Measurements from ENCODE around the gene SLMAP. TPM values are rescaled to one million over a fixed set of nuclear protein-coding genes. Genes with fewer than 3 reads are reported as not detected.

SLMAP gene
- total RNA-seq, 1 donor from 2014 or later = 108 TPM

- H3K36me3 Mint-ChIP-seq = peaks cover 44% of the 10 kb centered on the region
- DNase-seq (ENCODE audit: low spot score in 2 of 2, unreplicated experiment in 2 of 2) = no peak
- no peak for TF ChIP-seq CTCF (IDR thresholded peaks at IDR 0.05; ENCODE audit: unreplicated experiment)
- no peak overlapping the region for H3K4me3 Mint-ChIP-seq
- H3K9me3 Mint-ChIP-seq = no peaks in the 10 kb centered on the region
- no peaks in the 10 kb centered on the region for H3K27me3 Mint-ChIP-seq (ENCODE audit: low read depth)
- peaks cover 24% of the 10 kb centered on the region for H3K4me1 Mint-ChIP-seq
- H3K27ac Mint-ChIP-seq = no peak overlapping the region
Observed at GRCh38 chr3:57918123-57918837, 162.2 kb downstream of the SLMAP start.

GRCh38 chr3:57919987-57920386 is 163.9 kb downstream of the SLMAP start:
- Mint-ChIP-seq H3K27ac (peak overlapping the region; percentile 64), H3K27me3 (ENCODE audit: low read depth) (no peaks in the 10 kb centered on the region), H3K4me1 (peaks cover 24% of the 10 kb centered on the region), H3K4me3 (no peak overlapping the region), H3K36me3 (peaks cover 40% of the 10 kb centered on the region), H3K9me3 (no peaks in the 10 kb centered on the region)
- no peak for DNase-seq (ENCODE audit: low spot score in 2 of 2, unreplicated experiment in 2 of 2)
- no peak for TF ChIP-seq CTCF (IDR thresholded peaks at IDR 0.05; ENCODE audit: unreplicated experiment)

GRCh38 chr3:57923101-57923500 is 167.0 kb downstream of the SLMAP start:
- no peak for DNase-seq (ENCODE audit: low spot score in 2 of 2, unreplicated experiment in 2 of 2)
- H3K4me1 Mint-ChIP-seq = peaks cover 15% of the 10 kb centered on the region
- no peak overlapping the region for H3K27ac Mint-ChIP-seq
- H3K36me3 Mint-ChIP-seq = peaks cover 28% of the 10 kb centered on the region
- H3K9me3 Mint-ChIP-seq = no peaks in the 10 kb centered on the region
- no peaks in the 10 kb centered on the region for H3K27me3 Mint-ChIP-seq (ENCODE audit: low read depth)
- H3K4me3 Mint-ChIP-seq = no peak overlapping the region
- no peak for TF ChIP-seq CTCF (IDR thresholded peaks at IDR 0.05; ENCODE audit: unreplicated experiment)

GRCh38 chr3:57923752-57924151 is 167.6 kb downstream of the SLMAP start:
- TF ChIP-seq CTCF (IDR thresholded peaks at IDR 0.05; ENCODE audit: unreplicated experiment) = no peak
- Mint-ChIP-seq H3K4me3 (no peak overlapping the region), H3K27me3 (ENCODE audit: low read depth) (no peaks in the 10 kb centered on the region), H3K27ac (no peak overlapping the region), H3K36me3 (peaks cover 26% of the 10 kb centered on the region), H3K4me1 (peaks cover 9% of the 10 kb centered on the region), H3K9me3 (no peaks in the 10 kb centered on the region)
- DNase-seq (ENCODE audit: low spot score in 2 of 2, unreplicated experiment in 2 of 2) = no peak

- Mint-ChIP-seq H3K9me3 (no peaks in the 10 kb centered on the region), H3K4me3 (no peak overlapping the region), H3K27ac (no peak overlapping the region), H3K36me3 (peaks cover 21% of the 10 kb centered on the region), H3K4me1 (peaks cover under 1% of the 10 kb centered on the region), H3K27me3 (ENCODE audit: low read depth) (no peaks in the 10 kb centered on the region)
- no peak for TF ChIP-seq CTCF (IDR thresholded peaks at IDR 0.05; ENCODE audit: unreplicated experiment)
- DNase-seq (ENCODE audit: low spot score in 2 of 2, unreplicated experiment in 2 of 2) = no peak
Observed at GRCh38 chr3:57927166-57927565, 171.1 kb downstream of the SLMAP start.

All from mesothelial cell of epicardium (in vitro differentiated cells).